HEK293 (cell line): ENCODE data around the gene DCPS.
A peak's percentile ranks its signal among the peaks of the same experiment; 100 is the strongest.

Experiments
- CTCF ChIA-PET: fragments of 350-600 bp; formaldehyde crosslinking; extraction: SDS; loops from one replicate; lab custom pipeline; 2021; ENCODE audit warnings: antibody characterized with exemption; lab: Yijun Ruan, JAX
- POLR2A ChIA-PET: fragments of 300-600 bp; formaldehyde crosslinking; extraction: SDS; loops from one replicate; lab custom pipeline; 2020; ENCODE audit warnings: antibody characterized with exemption, inconsistent platforms; lab: Yijun Ruan, JAX
- H3K27ac ChIP-seq: fragments of 200-500 bp; sonication (Bioruptor generic); 2 replicates; pipeline ENCODE4 v1.5.1; 2014; ENCODE audit warnings: low read depth, low read length, control low read depth, inconsistent platforms; ENCODE audit errors: extremely low read depth
- H3K36me3 ChIP-seq, 2 experiments: fragments of 200-500 bp in 1 of 2; sonication (Bioruptor generic) in 1 of 2; 1 replicate in 1 of 2; 2 replicates in 1 of 2; pipeline ENCODE4 v1.5.1; 2014 to 2017; ENCODE audit warnings: inconsistent platforms in 2 of 2, low read length in 2 of 2; ENCODE audit not compliant: control insufficient read depth in 2 of 2, insufficient read depth in 1 of 2
- H3K4me1 ChIP-seq: fragments of 200-500 bp; sonication (Bioruptor generic); 2 replicates; pipeline ENCODE4 v1.5.1; 2014; ENCODE audit warnings: mild to moderate bottlenecking, low read length, inconsistent platforms; ENCODE audit not compliant: control insufficient read depth, insufficient read depth
- H3K4me3 ChIP-seq: 2 replicates; pipeline ENCODE4 v1.5.1; 2011; ENCODE audit warnings: low read depth, mild to moderate bottlenecking, control low read depth, low read length, moderate library complexity
- H3K9me3 ChIP-seq: fragments of 200-500 bp; sonication (Bioruptor generic); 2 replicates; pipeline ENCODE4 v1.5.1; 2014; ENCODE audit warnings: low read depth, low read length, inconsistent platforms; ENCODE audit not compliant: control insufficient read depth, insufficient read depth
- FEZF1 ChIP-seq: fragments of 450-650 bp; formaldehyde crosslinking; IDR thresholded peaks from 2 replicates; pipeline ENCODE4 v1.5.1; 2016; ENCODE audit warnings: missing biosample characterization, missing genetic modification characterization
- SALL2 ChIP-seq: fragments of 450-650 bp; formaldehyde crosslinking; IDR thresholded peaks from 2 replicates; pipeline ENCODE4 v1.5.0; 2017; ENCODE audit warnings: missing biosample characterization, mild to moderate bottlenecking, missing genetic modification characterization, borderline replicate concordance
- ZBTB7A ChIP-seq: fragments of 450-650 bp; formaldehyde crosslinking; IDR thresholded peaks from 2 replicates; pipeline ENCODE4 v1.5.1; 2016; ENCODE audit warnings: low read depth, missing biosample characterization, missing genetic modification characterization
- ZFP3 ChIP-seq: fragments of 450-650 bp; formaldehyde crosslinking; IDR thresholded peaks from 2 replicates; pipeline ENCODE4 v1.5.1; 2016; ENCODE audit warnings: low read depth, missing biosample characterization, missing genetic modification characterization
- ZIC2 ChIP-seq: fragments of 450-650 bp; formaldehyde crosslinking; IDR thresholded peaks from 2 replicates; pipeline ENCODE4 v1.5.1; 2016; ENCODE audit warnings: missing biosample characterization, missing genetic modification characterization
- ZNF114 ChIP-seq: fragments of 450-650 bp; formaldehyde crosslinking; IDR thresholded peaks from 2 replicates; pipeline ENCODE4 v1.5.0; 2017; ENCODE audit warnings: missing biosample characterization, missing genetic modification characterization
- ZNF24 ChIP-seq: fragments of 450-650 bp; formaldehyde crosslinking; IDR thresholded peaks from 2 replicates; pipeline ENCODE4 v1.5.1; 2016; ENCODE audit warnings: missing biosample characterization, missing genetic modification characterization
- ZNF266 ChIP-seq: fragments of 450-650 bp; formaldehyde crosslinking; IDR thresholded peaks from 2 replicates; pipeline ENCODE4 v1.5.1; 2016; ENCODE audit warnings: missing biosample characterization, missing genetic modification characterization, low read depth
- ZNF341 ChIP-seq: fragments of 450-650 bp; formaldehyde crosslinking; IDR thresholded peaks from 2 replicates; pipeline ENCODE4; 2016; ENCODE audit warnings: low read depth, missing biosample characterization, missing genetic modification characterization
- ZNF600 ChIP-seq: fragments of 450-650 bp; formaldehyde crosslinking; IDR thresholded peaks from 2 replicates; pipeline ENCODE4 v1.5.1; 2016; ENCODE audit warnings: missing biosample characterization, missing genetic modification characterization
- ZNF621 ChIP-seq: fragments of 450-650 bp; formaldehyde crosslinking; IDR thresholded peaks from 2 replicates; pipeline ENCODE4 v1.5.1; 2017; ENCODE audit warnings: missing biosample characterization, missing genetic modification characterization
- ZNF664 ChIP-seq: fragments of 450-650 bp; formaldehyde crosslinking; IDR thresholded peaks from 2 replicates; pipeline ENCODE4 v1.5.1; 2016; ENCODE audit warnings: missing biosample characterization, missing genetic modification characterization
- TF ChIP-seq, protein P1 (sequence below): fragments of 450-650 bp; formaldehyde crosslinking; IDR thresholded peaks from 2 replicates; pipeline ENCODE4 v1.5.1; 2017; ENCODE audit warnings: missing biosample characterization, missing genetic modification characterization
- TF ChIP-seq, protein P2 (sequence below): fragments of 450-650 bp; formaldehyde crosslinking; IDR thresholded peaks from 2 replicates; pipeline ENCODE4; 2016; ENCODE audit warnings: missing biosample characterization, missing genetic modification characterization
- TF ChIP-seq, protein P3 (sequence below): fragments of 450-650 bp; formaldehyde crosslinking; IDR thresholded peaks from 2 replicates; pipeline ENCODE4 v1.5.1; 2016; ENCODE audit warnings: missing biosample characterization, missing genetic modification characterization

DCPS gene

DNA sequence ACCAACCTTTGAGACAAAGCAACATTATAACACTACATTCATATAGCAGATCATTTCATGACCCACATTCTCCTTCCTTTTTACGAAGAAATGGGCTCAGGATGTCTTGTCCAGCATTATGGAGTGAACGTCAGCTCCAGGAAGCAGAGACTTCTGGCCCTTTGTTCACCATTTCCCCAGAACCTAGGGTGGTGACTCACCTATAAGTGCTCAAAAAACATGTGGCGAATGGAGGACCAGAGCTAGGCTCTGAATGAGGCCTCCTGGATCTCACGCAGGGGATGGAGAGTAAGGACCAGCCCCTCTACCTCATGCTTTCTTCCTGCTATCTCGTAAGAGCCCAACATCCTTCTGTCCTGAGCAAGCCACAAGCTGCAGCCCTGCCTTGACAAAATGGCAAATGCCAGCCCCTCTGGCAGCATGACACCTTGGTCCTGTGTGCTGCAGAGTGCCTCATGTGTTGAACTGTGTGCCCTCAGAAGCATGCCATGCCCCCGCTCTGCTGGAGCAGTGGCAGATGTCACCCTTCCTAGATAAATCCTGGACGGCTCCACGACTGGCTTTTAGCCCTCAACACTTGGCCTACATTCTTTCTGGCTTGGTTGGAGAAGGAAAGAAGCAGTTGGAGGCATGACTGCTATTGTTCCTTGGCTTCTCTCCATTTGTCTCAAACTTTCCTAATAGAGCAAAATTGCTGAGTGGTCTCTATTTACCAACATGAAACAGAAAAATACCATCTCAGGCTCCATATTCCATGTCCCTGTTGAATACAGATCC lies 45.1 kb downstream of the DCPS start:
- H3K36me3 ChIP-seq = peaks cover 0 to 9% of the 10 kb centered on the region in 2 experiments; a peak in 1 of 3 replicates
- no peaks in the 10 kb centered on the region for H3K4me1 ChIP-seq
- no peak for TF ChIP-seq ZIC2 (tag by site-specific recombination)
- TF ChIP-seq ZNF114 (tag by site-specific recombination) = no peak
- TF ChIP-seq, protein P1, sequence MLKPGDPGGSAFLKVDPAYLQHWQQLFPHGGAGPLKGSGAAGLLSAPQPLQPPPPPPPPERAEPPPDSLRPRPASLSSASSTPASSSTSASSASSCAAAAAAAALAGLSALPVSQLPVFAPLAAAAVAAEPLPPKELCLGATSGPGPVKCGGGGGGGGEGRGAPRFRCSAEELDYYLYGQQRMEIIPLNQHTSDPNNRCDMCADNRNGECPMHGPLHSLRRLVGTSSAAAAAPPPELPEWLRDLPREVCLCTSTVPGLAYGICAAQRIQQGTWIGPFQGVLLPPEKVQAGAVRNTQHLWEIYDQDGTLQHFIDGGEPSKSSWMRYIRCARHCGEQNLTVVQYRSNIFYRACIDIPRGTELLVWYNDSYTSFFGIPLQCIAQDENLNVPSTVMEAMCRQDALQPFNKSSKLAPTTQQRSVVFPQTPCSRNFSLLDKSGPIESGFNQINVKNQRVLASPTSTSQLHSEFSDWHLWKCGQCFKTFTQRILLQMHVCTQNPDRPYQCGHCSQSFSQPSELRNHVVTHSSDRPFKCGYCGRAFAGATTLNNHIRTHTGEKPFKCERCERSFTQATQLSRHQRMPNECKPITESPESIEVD = no peak
- TF ChIP-seq ZFP3 = no peak
- TF ChIP-seq, protein P2, sequence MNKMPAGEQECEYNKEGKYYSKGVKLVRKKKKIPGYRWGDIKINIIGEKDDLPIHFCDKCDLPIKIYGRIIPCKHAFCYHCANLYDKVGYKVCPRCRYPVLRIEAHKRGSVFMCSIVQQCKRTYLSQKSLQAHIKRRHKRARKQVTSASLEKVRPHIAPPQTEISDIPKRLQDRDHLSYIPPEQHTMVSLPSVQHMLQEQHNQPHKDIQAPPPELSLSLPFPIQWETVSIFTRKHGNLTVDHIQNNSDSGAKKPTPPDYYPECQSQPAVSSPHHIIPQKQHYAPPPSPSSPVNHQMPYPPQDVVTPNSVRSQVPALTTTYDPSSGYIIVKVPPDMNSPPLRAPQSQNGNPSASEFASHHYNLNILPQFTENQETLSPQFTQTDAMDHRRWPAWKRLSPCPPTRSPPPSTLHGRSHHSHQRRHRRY = no peak
- no peak for TF ChIP-seq ZNF266 (tag by site-specific recombination)
- TF ChIP-seq FEZF1 (tag by site-specific recombination) = no peak
- TF ChIP-seq ZNF621 = no peak
- no peaks in the 10 kb centered on the region for H3K9me3 ChIP-seq
- no peak overlapping the region for H3K27ac ChIP-seq
- H3K4me3 ChIP-seq = no peak overlapping the region
- ChIA-PET CTCF (interaction anchor here (0.6 to 1.1 kb wide), 2 partner anchors 38 to 1684 kb away, joined by 3 to 4 read pairs; no protein-coding TSS in a partner anchor), POLR2A (no interaction called here)

DNA sequence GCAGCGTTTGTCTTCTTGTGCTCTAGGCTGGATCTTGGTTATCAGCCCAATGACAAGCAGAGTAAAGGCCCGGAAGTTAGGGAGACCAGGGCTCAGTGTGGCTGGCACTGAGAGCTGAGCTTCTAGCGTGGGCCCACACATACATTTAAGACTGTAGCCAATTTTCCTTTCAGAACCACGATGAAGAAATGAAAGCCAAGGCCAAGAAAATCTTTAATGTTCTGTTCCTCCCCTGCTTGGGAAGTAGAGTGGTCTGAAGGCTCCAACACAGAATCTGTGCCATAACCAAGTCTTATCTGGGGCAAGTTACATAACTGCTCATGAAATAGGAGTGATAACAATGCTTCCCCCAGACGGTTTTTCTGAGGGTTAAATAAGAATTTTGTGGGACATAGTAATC lies 47.0 kb downstream of the DCPS start:
- H3K4me1 ChIP-seq = no peaks in the 10 kb centered on the region
- CTCF ChIA-PET = no interaction called here
- H3K36me3 ChIP-seq = peaks cover 0 to 7% of the 10 kb centered on the region in 2 experiments; a peak in 1 of 3 replicates
- H3K27ac ChIP-seq = no peak overlapping the region
- TF ChIP-seq, protein P3, sequence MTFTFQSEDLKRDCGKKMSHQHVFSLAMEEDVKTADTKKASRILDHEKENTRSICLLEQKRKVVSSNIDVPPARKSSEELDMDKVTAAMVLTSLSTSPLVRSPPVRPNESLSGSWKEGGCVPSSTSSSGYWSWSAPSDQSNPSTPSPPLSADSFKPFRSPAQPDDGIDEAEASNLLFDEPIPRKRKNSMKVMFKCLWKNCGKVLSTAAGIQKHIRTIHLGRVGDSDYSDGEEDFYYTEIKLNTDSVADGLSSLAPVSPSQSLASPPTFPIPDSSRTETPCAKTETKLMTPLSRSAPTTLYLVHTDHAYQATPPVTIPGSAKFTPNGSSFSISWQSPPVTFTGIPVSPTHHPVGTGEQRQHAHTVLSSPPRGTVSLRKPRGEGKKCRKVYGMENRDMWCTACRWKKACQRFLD (tag by site-specific recombination) = no peak
- TF ChIP-seq ZBTB7A (tag by site-specific recombination) (no peak), ZNF664 (tag by site-specific recombination) (0 out of 2 replicates have a peak, but pooled peaks have one; percentile 18), SALL2 (tag by site-specific recombination) (no peak), ZNF600 (tag by site-specific recombination) (0 out of 2 replicates have a peak, but pooled peaks have one; percentile 14)
- POLR2A ChIA-PET = no interaction called here
- H3K4me3 ChIP-seq = no peak overlapping the region
- no peaks in the 10 kb centered on the region for H3K9me3 ChIP-seq

DNA sequence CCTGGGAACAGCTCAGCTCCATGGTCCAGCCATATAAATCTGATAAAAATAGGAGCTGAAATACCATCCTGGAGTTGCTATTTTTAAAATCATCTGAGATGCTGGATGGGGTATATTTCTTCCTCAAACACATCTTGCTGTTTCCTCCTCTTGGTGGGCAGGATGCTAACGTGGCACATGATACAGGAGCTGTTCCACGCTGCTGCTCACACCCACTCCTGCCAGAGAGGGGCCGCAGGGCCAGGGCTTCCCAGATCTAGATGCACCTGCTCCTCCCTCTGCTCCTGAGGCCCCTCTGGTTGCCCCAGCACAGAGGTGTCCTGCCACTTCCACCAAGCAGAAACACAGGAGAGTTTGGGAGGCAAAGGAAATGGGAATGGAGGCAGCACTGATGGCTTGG lies 48.3 kb downstream of the DCPS start:
- H3K4me3 ChIP-seq = no peak overlapping the region
- no peak overlapping the region for H3K27ac ChIP-seq
- POLR2A ChIA-PET = no interaction called here
- CTCF ChIA-PET = no interaction called here
- no peaks in the 10 kb centered on the region for H3K9me3 ChIP-seq
- no peaks in the 10 kb centered on the region for H3K4me1 ChIP-seq
- peaks cover 0 to 7% of the 10 kb centered on the region in 2 experiments; a peak in 1 of 3 replicates for H3K36me3 ChIP-seq
- TF ChIP-seq ZNF341 (tag by site-specific recombination) (0 out of 2 replicates have a peak, but pooled peaks have one; percentile 31), ZNF24 (tag by site-specific recombination) (no peak)
- TF ChIP-seq, all 188 proteins: peak for 1
